Prostate gland (tissue), 2 donors: ENCODE measurements around the gene EXOSC5.

Experiments
- CTCF ChIP-seq, 4 experiments: fragments of 200-600 bp in 2 of 4; fragments of 450-650 bp in 2 of 4; sonication (generic) in 2 of 4; IDR thresholded peaks; 1 replicate in 3 of 4; 2 replicates in 1 of 4; pipeline ENCODE4 v1.5.1; 2016 to 2019; ENCODE audit warnings: antibody characterized with exemption in 4 of 4, mild to moderate bottlenecking in 2 of 4, moderate library complexity in 2 of 4
- POLR2A ChIP-seq: fragments of 450-650 bp; IDR thresholded peaks from one replicate; pipeline ENCODE4 v1.6.1; 2016; ENCODE audit warnings: antibody characterized with exemption, mild to moderate bottlenecking

GRCh38 chr19:41422456-41422855, 25.3 kb upstream of the EXOSC5 start:
- TF ChIP-seq POLR2A, result no peak
- no peak for TF ChIP-seq CTCF (IDR thresholded peaks at IDR 0.05)
